GM21447 (cell line): ENCODE measurements around the gene C1orf146.
"Not testable (repeated sequence)": the region's sequence is repeated elsewhere in the genome, so short reads cannot be mapped to it uniquely, and the experiment has no call there.

ENCODE experiments used
- ATAC-seq: cut with Tn5 transposase; IDR thresholded peaks from one replicate; pipeline ENCODE4 v1.9.1; 2021; ENCODE audit not compliant: unreplicated experiment

Gene C1orf146

DNA sequence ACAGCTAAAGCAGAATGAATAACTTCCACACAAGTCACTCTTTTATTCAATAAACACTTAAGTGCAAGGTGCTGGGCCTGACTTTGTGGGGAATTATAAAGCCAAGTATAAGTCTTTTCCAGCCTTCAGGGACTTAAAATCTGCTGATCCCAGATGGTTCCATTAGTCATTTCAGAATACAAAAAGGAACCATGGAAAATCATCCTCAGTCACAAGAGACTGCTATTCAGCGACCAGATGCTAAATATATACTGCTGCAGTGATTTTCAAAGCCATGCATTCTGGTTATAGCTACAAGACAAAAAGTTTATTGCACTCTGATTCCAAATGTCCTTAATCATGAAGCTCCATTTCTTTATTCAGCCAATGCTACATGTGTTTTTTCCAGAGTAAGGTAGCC lies 55.3 kb downstream of the C1orf146 start:
- no peak for ATAC-seq

DNA sequence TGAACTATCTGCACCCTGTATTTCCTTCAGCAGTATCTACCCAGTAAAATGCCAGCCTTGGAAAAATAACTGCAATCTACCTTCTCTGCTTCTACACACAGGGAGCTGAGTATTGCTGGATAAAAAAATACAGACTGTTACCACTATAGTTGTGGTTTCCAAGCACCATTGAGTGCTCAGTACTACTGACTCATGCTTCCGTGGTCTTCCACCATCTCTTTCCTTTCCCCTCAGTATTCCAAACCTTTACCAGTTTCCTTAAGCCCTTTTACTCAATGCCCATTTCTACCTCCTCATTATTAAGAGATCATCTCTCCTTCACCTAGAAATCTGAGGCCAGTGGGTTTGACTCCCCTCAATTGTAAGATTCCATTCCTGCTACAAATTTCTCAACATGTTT lies 57.2 kb downstream of the C1orf146 start:
- no peak for ATAC-seq

DNA sequence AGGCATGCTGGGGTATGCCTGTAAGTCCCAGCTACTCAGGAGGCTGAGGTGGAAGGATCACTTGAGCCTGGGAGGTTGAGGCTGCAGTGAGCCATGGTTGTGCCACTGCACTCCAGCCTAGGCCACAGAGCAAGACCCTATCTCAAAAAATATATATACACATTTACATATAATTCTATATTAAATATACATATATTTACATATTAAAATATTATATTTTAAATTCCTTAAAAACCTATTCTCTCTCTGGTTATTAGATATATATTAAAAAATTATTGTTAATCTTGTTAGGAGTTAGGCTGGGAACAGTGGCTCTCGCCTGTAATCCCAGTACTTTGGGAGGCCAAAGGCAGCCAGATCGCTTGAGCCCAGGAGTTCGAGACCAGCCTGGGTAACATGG lies 58.4 kb downstream of the C1orf146 start:
- no peak for ATAC-seq

- no peak for ATAC-seq
Observed at GRCh38 chr1:92277105-92277723, 59.5 kb downstream of the C1orf146 start.

DNA sequence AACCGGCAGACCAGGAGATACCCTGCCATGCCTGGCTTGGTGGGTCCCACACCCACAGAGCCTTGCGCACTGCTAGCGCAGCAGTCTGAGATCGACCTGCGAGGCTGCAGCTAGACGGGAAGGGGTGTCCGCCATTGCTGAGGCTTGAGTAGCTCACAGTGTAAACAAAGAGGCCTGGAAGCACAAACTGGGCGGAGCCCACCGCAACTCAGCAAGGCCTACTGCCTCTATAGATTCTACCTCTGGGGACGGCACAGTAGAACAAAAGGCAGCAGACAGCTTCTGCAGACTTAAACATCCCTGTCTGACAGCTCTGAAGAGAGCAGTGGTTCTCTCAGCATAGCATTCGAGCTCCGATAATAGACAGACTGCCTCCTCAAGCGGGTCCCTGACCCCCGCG lies 62.1 kb downstream of the C1orf146 start:
- not testable (repeated sequence) for ATAC-seq

- not testable (repeated sequence) for ATAC-seq
Observed at GRCh38 chr1:92281411-92281810, 63.7 kb downstream of the C1orf146 start.

- ATAC-seq: no peak
Observed at GRCh38 chr1:92291372-92291999, 73.8 kb downstream of the C1orf146 start.
